HepG2 (cell line): Measurements from ENCODE around the gene HTR4.

ENCODE experiments used
- ASH2L ChIP-seq: fragments of 300-600, 200-600 bp; sonication (generic); IDR thresholded peaks from 2 replicates; pipeline ENCODE4 v1.7.0; 2017; ENCODE audit warnings: low read depth, mild to moderate bottlenecking, moderate library complexity, mixed read lengths, low read length; ENCODE audit not compliant: insufficient read length
- BRCA1 ChIP-seq: sonication (generic); formaldehyde crosslinking; IDR thresholded peaks from 2 replicates; pipeline ENCODE4 v1.4.0; 2020; ENCODE audit warnings: missing genetic modification reagents
- HDAC2 ChIP-seq: sonication (generic); formaldehyde crosslinking; IDR thresholded peaks from 2 replicates; pipeline ENCODE4 v1.4.0; 2020; ENCODE audit warnings: missing genetic modification reagents
- PPARG ChIP-seq: conservative IDR thresholded peaks from 2 replicates; pipeline ENCODE4 v1.6.1; 2016; ENCODE audit warnings: missing biosample characterization, missing genetic modification reagents
- SMAD1 ChIP-seq: sonication (generic); formaldehyde crosslinking; IDR thresholded peaks from 2 replicates; pipeline ENCODE4 v1.4.0; 2020; ENCODE audit warnings: missing genetic modification reagents, low read depth, mild to moderate bottlenecking, borderline replicate concordance
- TCF7 ChIP-seq: sonication (generic); IDR thresholded peaks from 2 replicates; pipeline ENCODE4 v1.6.1; 2016; ENCODE audit warnings: antibody characterized with exemption, low read depth
- ZFAT ChIP-seq: sonication (generic); formaldehyde crosslinking; conservative IDR thresholded peaks from 2 replicates; pipeline ENCODE4 v1.8.1; 2023; ENCODE audit warnings: missing genetic modification reagents, inconsistent platforms
- ZFP90 ChIP-seq: sonication (generic); formaldehyde crosslinking; IDR thresholded peaks from 2 replicates; pipeline ENCODE4 v1.8.0; 2022; ENCODE audit warnings: missing genetic modification reagents, mild to moderate bottlenecking, inconsistent platforms, borderline replicate concordance
- ZNF263 ChIP-seq: sonication (generic); formaldehyde crosslinking; IDR thresholded peaks from 2 replicates; pipeline ENCODE4 v1.4.0; 2020; ENCODE audit warnings: missing genetic modification reagents
- ZNF382 ChIP-seq: sonication (generic); formaldehyde crosslinking; IDR thresholded peaks from 2 replicates; pipeline ENCODE4 v1.5.0; 2020; ENCODE audit warnings: missing genetic modification reagents, mild to moderate bottlenecking, borderline replicate concordance
- ZSCAN30 ChIP-seq: sonication (generic); formaldehyde crosslinking; IDR thresholded peaks from 2 replicates; pipeline ENCODE4 v1.5.0; 2020; ENCODE audit warnings: mild to moderate bottlenecking, missing genetic modification reagents
- TF ChIP-seq, protein P1 (sequence below): IDR thresholded peaks from 2 replicates; pipeline ENCODE4 v1.6.1; 2018; ENCODE audit warnings: missing genetic modification reagents, mild to moderate bottlenecking, missing compliant biosample characterization
- TF ChIP-seq, protein P2 (sequence below): IDR thresholded peaks from 2 replicates; pipeline ENCODE4 v1.6.1; 2012; ENCODE audit warnings: inconsistent platforms

DNA sequence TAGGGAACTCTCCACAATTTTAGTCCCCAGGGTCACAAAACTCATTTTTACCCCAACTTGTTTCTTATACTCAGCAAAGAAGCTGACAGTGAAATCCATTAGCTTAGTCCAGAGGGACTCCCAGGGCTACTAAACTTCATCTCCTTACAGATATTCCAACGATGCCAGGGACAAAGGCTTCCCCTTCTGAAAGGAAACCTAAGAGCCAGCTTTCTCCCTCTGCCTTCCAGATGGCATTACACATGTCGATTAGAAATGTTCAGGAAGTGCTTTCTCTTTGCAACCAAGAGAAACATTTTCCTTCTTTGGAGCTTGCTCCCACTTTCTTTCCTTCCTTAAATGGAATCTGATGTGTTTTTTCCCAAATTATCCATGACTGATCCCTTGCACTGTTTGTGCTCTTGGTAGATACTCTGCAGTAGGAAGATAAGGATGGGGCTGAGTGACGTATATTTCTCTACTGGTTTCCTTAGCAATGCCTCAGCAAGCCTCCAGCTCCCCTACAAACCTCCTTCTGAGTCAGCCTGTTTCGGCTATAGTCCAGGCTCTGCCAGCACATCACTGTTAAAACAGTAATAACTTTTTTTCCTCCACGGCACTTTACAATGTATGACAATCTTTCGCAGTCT is 43.0 kb upstream of the HTR4 start:
- TF ChIP-seq ZFP90 (CRISPR knock-in tag) (no peak), BRCA1 (CRISPR knock-in tag) (no peak), ZSCAN30 (CRISPR knock-in tag) (no peak), TCF7 (no peak), ZFAT (CRISPR knock-in tag) (no peak), SMAD1 (no peak), ZNF382 (CRISPR knock-in tag) (no peak), ASH2L (no peak), PPARG (CRISPR knock-in tag) (no peak), HDAC2 (CRISPR knock-in tag) (no peak), ZNF263 (CRISPR knock-in tag) (no peak)
- TF ChIP-seq, protein P1, sequence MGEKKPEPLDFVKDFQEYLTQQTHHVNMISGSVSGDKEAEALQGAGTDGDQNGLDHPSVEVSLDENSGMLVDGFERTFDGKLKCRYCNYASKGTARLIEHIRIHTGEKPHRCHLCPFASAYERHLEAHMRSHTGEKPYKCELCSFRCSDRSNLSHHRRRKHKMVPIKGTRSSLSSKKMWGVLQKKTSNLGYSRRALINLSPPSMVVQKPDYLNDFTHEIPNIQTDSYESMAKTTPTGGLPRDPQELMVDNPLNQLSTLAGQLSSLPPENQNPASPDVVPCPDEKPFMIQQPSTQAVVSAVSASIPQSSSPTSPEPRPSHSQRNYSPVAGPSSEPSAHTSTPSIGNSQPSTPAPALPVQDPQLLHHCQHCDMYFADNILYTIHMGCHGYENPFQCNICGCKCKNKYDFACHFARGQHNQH (CRISPR knock-in tag) = no peak
- TF ChIP-seq, protein P2, sequence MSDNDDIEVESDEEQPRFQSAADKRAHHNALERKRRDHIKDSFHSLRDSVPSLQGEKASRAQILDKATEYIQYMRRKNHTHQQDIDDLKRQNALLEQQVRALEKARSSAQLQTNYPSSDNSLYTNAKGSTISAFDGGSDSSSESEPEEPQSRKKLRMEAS = no peak
